Hematopoietic multipotent progenitor cell treated with erythropoietin and hydrocortisone succinate and interleukin-3 and kit ligand, for 6 days (in vitro differentiated cells): ENCODE measurements around the gene SLC11A1.

Experiments
- DNase-seq: peaks from one replicate; pipeline ENCODE4 v3.0.0-alpha.2; 2015

Gene SLC11A1

GRCh38 chr2:218381916-218382366 lies at the start of gene SLC11A1:
Gene SLC11A1 (plus strand): TSS chr2:218382273. CDS start chr2:218382369, 96 bp downstream.
- DNase-seq = no peak

GRCh38 chr2:218332288-218332687 lies 49.8 kb upstream of the SLC11A1 start:
- DNase-seq = peak; percentile 50

- DNase-seq = peak; percentile 93
These were observed 49.0 kb upstream of the SLC11A1 start for GRCh38 chr2:218332920-218333645.

- no peak for DNase-seq
These were observed 47.5 kb upstream of the SLC11A1 start for GRCh38 chr2:218334531-218334930.

- no peak for DNase-seq
These were observed 41.4 kb upstream of the SLC11A1 start for GRCh38 chr2:218340656-218341055.

GRCh38 chr2:218341381-218341780 lies 40.7 kb upstream of the SLC11A1 start:
- no peak for DNase-seq

- no peak for DNase-seq
These were observed 39.2 kb upstream of the SLC11A1 start for GRCh38 chr2:218342837-218343236.

GRCh38 chr2:218343591-218343990 lies 38.5 kb upstream of the SLC11A1 start:
- DNase-seq = no peak

- no peak for DNase-seq
These were observed 37.9 kb upstream of the SLC11A1 start for GRCh38 chr2:218344090-218344754.

GRCh38 chr2:218344755-218345417 lies 37.2 kb upstream of the SLC11A1 start:
- DNase-seq = no peak

GRCh38 chr2:218345491-218346236 lies 36.4 kb upstream of the SLC11A1 start:
- no peak for DNase-seq

- DNase-seq = no peak
These were observed 34.9 kb upstream of the SLC11A1 start for GRCh38 chr2:218347172-218347571.

GRCh38 chr2:218354045-218354444 lies 28.0 kb upstream of the SLC11A1 start:
- DNase-seq = no peak

- no peak for DNase-seq
These were observed 27.1 kb upstream of the SLC11A1 start for GRCh38 chr2:218354850-218355443.

GRCh38 chr2:218357236-218358177 lies 24.6 kb upstream of the SLC11A1 start:
- no peak for DNase-seq

- DNase-seq = no peak
These were observed 21.6 kb upstream of the SLC11A1 start for GRCh38 chr2:218360453-218360852.

- no peak for DNase-seq
These were observed 19.5 kb upstream of the SLC11A1 start for GRCh38 chr2:218362606-218363005.

GRCh38 chr2:218363736-218364135 lies 18.3 kb upstream of the SLC11A1 start:
- no peak for DNase-seq

GRCh38 chr2:218364196-218364595 lies 17.9 kb upstream of the SLC11A1 start:
- no peak for DNase-seq

- DNase-seq = peak; percentile 43
These were observed 15.3 kb upstream of the SLC11A1 start for GRCh38 chr2:218366621-218367414.
